SK-N-SH (cell line): ENCODE results near the gene IFNAR1. TPM values are rescaled to one million over a fixed set of nuclear protein-coding genes. Genes with fewer than 3 reads are reported as not detected.

Source experiments
- CTCF ChIA-PET: fragments of 300-600, 350-600 bp; formaldehyde crosslinking; extraction: SDS; loops from one replicate; lab custom pipeline; 2021; lab: Yijun Ruan, JAX
- POLR2A ChIA-PET: fragments of 350-600 bp; sonication (Branson Sonifier 250); formaldehyde crosslinking; extraction: SDS; loops from one replicate; lab custom pipeline; 2020; ENCODE audit warnings: antibody characterized with exemption, inconsistent platforms; lab: Yijun Ruan, JAX
- DNase-seq: peaks from one replicate; pipeline ENCODE4 v3.0.0; 2012
- H2AFZ ChIP-seq: fragments of 200-600 bp; sonication (generic); 2 replicates; pipeline ENCODE4 v1.8.1; 2016; ENCODE audit warnings: antibody characterized with exemption, mild to moderate bottlenecking, low read depth
- H3F3A ChIP-seq: fragments of 200-600 bp; sonication (generic); replicated peaks from 2 replicates; pipeline ENCODE3; 2016; ENCODE audit warnings: antibody characterized with exemption, mild to moderate bottlenecking; ENCODE audit not compliant: insufficient read depth
- H3K27ac ChIP-seq, 2 experiments: fragments of 200-500 bp in 1 of 2; fragments of 200-600 bp in 1 of 2; sonication (Bioruptor generic) in 1 of 2; sonication (generic), shearing (Covaris generic) in 1 of 2; 2 replicates each; pipeline versions ENCODE4 v1.5.1 to v1.6.1; 2014 to 2016; ENCODE audit warnings: low read depth in 2 of 2, inconsistent platforms in 1 of 2, low read length in 1 of 2, mild to moderate bottlenecking in 1 of 2, mixed read lengths in 1 of 2
- H3K27me3 ChIP-seq: fragments of 200-600 bp; sonication (generic), shearing (Covaris generic); 2 replicates; pipeline ENCODE4 v1.6.1; 2016; ENCODE audit warnings: mixed run types; ENCODE audit not compliant: insufficient read depth
- H3K36me3 ChIP-seq, 2 experiments: fragments of 200-500 bp in 1 of 2; fragments of 200-600 bp in 1 of 2; sonication (Bioruptor generic) in 1 of 2; sonication (generic) in 1 of 2; replicated peaks in 1 of 2; 2 replicates each; pipeline versions ENCODE3 to v1.5.1; 2014 to 2016; ENCODE audit warnings: low read length in 1 of 2, mild to moderate bottlenecking in 1 of 2; ENCODE audit not compliant: insufficient read depth in 2 of 2, control insufficient read depth in 1 of 2
- H3K4me1 ChIP-seq, 2 experiments: fragments of 200-500 bp in 1 of 2; fragments of 200-600 bp in 1 of 2; sonication (Bioruptor generic) in 1 of 2; sonication (generic), shearing (Covaris generic) in 1 of 2; 2 replicates each; pipeline versions ENCODE4 v1.5.1 to v1.6.1; 2014 to 2016; ENCODE audit warnings: low read depth in 1 of 2, low read length in 1 of 2, mixed run types in 1 of 2; ENCODE audit not compliant: insufficient read depth in 2 of 2, control insufficient read depth in 1 of 2
- H3K4me2 ChIP-seq: fragments of 200-600 bp; sonication (generic), shearing (Covaris generic); 2 replicates; pipeline ENCODE4 v1.6.1; 2017; ENCODE audit warnings: mixed run types
- H3K4me3 ChIP-seq, 2 experiments: fragments of 200-500 bp in 1 of 2; fragments of 200-600 bp in 1 of 2; sonication (Bioruptor generic) in 1 of 2; sonication (generic), shearing (Covaris generic) in 1 of 2; 2 replicates each; pipeline versions ENCODE4 v1.5.1 to v1.8.1; 2014 to 2016; ENCODE audit warnings: low read depth in 2 of 2, inconsistent platforms in 1 of 2, low read length in 1 of 2, mild to moderate bottlenecking in 1 of 2, mixed read lengths in 1 of 2, moderate library complexity in 1 of 2
- H3K79me2 ChIP-seq: fragments of 200-600 bp; sonication (generic); 2 replicates; pipeline ENCODE4 v1.8.1; 2017; ENCODE audit warnings: mild to moderate bottlenecking; ENCODE audit not compliant: insufficient read depth
- H3K9ac ChIP-seq: fragments of 200-600 bp; sonication (generic); 2 replicates; pipeline ENCODE4 v1.6.1; 2017; ENCODE audit warnings: mixed run types
- H3K9me2 ChIP-seq: fragments of 200-600 bp; sonication (generic); 2 replicates; pipeline ENCODE4 v1.6.1; 2017; ENCODE audit warnings: mixed run types
- H3K9me3 ChIP-seq: fragments of 200-600 bp; sonication (generic); 2 replicates; pipeline ENCODE4 v1.6.1; 2017; ENCODE audit warnings: mixed run types, mild to moderate bottlenecking, moderate library complexity
- H4K20me1 ChIP-seq: fragments of 200-600 bp; sonication (generic); 2 replicates; pipeline ENCODE4 v1.6.1; 2017; ENCODE audit warnings: mild to moderate bottlenecking, mixed run types; ENCODE audit not compliant: insufficient read depth
- ELF1 ChIP-seq: IDR thresholded peaks from 2 replicates; pipeline ENCODE4 v1.4.0; 2012
- EZH2phosphoT487 ChIP-seq: fragments of 200-600 bp; sonication (generic); IDR thresholded peaks from 2 replicates; pipeline ENCODE4 v1.6.1; 2017; ENCODE audit warnings: low read depth, mixed run types, mild to moderate bottlenecking, antibody characterized with exemption, moderate library complexity, borderline replicate concordance
- FOXM1 ChIP-seq: IDR thresholded peaks from 2 replicates; pipeline ENCODE4 v1.4.0; 2012; ENCODE audit warnings: low read depth, mild to moderate bottlenecking
- GABPA ChIP-seq: IDR thresholded peaks from 2 replicates; pipeline ENCODE4 v1.4.0; 2012; ENCODE audit warnings: low read depth, mild to moderate bottlenecking
- GATA2 ChIP-seq: sonication (generic); formaldehyde crosslinking; IDR thresholded peaks from 2 replicates; pipeline ENCODE4 v1.5.0; 2020; ENCODE audit warnings: mild to moderate bottlenecking, missing genetic modification reagents
- JUND ChIP-seq: IDR thresholded peaks from 2 replicates; pipeline ENCODE4 v1.4.0; 2012
- MXI1 ChIP-seq: IDR thresholded peaks from 2 replicates; pipeline ENCODE4 v1.6.1; 2012; ENCODE audit warnings: mild to moderate bottlenecking, low read depth, low read length, improper control_type of control experiment
- POLR2AphosphoS5 ChIP-seq: IDR thresholded peaks from 2 replicates; pipeline ENCODE4 v1.6.1; 2012; ENCODE audit warnings: low read depth, low read length
- RAD21 ChIP-seq: IDR thresholded peaks from 2 replicates; pipeline ENCODE4 v1.6.1; 2012; ENCODE audit warnings: mild to moderate bottlenecking, low read length
- RCOR1 ChIP-seq: fragments of 150-350 bp; IDR thresholded peaks from 2 replicates; pipeline ENCODE4 v1.6.1; 2017; ENCODE audit warnings: antibody characterized with exemption, low read length
- RFX5 ChIP-seq: IDR thresholded peaks from 2 replicates; pipeline ENCODE4 v1.6.1; 2012; ENCODE audit warnings: mild to moderate bottlenecking, improper control_type of control experiment, low read length
- RXRA ChIP-seq: IDR thresholded peaks from 2 replicates; pipeline ENCODE4 v1.4.0; 2012; ENCODE audit warnings: low read depth, mild to moderate bottlenecking, borderline replicate concordance
- SIN3A ChIP-seq: IDR thresholded peaks from 2 replicates; pipeline ENCODE4 v1.6.1; 2012; ENCODE audit warnings: low read depth, mild to moderate bottlenecking, low read length, moderate library complexity, borderline replicate concordance
- TAF1 ChIP-seq: IDR thresholded peaks from 2 replicates; pipeline ENCODE4 v1.6.1; 2012; ENCODE audit warnings: low read depth, mild to moderate bottlenecking, low read length, moderate library complexity, borderline replicate concordance
- TCF12 ChIP-seq: IDR thresholded peaks from 2 replicates; pipeline ENCODE4 v1.4.0; 2012
- TEAD4 ChIP-seq: IDR thresholded peaks from 2 replicates; pipeline ENCODE4 v1.4.0; 2012; ENCODE audit warnings: mild to moderate bottlenecking, borderline replicate concordance; ENCODE audit not compliant: insufficient read depth
- YY1 ChIP-seq: IDR thresholded peaks from 2 replicates; pipeline ENCODE4 v1.4.0; 2012; ENCODE audit warnings: low read depth, mild to moderate bottlenecking
- WGBS: methylation state at CpG from one replicate; pipeline ENCODE4 v1.1.6; 2017; ENCODE audit warnings: low lambda C conversion rate; 5-methylcytosine and 5-hydroxymethylcytosine counted together
- polyA plus RNA-seq, 3 experiments: library from polyadenylated mRNA; depleted of rRNA; stranded (reverse); fragments of >200 nt; gene quantifications; 2 replicates each; pipeline ENCODE4 v1.2.3, GENCODE V29; 2012
- TF ChIP-seq, protein P1 (sequence below): fragments of 200-600 bp; sonication (generic); IDR thresholded peaks from 2 replicates; pipeline ENCODE4 v1.6.1; 2017; ENCODE audit warnings: antibody characterized with exemption, mild to moderate bottlenecking, moderate library complexity
- TF ChIP-seq, protein P2 (sequence below): fragments of 150-350 bp; IDR thresholded peaks from 2 replicates; pipeline ENCODE4 v1.6.1; 2017; ENCODE audit warnings: antibody characterized with exemption, low read length, low read depth, borderline replicate concordance
- TF ChIP-seq, protein P3 (sequence below): IDR thresholded peaks from 2 replicates; pipeline ENCODE4 v1.4.0; 2012; ENCODE audit warnings: low read depth
- TF ChIP-seq, protein P4 (sequence below): IDR thresholded peaks from 2 replicates; pipeline ENCODE4 v1.4.0; 2012; ENCODE audit warnings: low read depth, borderline replicate concordance

The IFNAR1 gene
- polyA plus RNA-seq, 1 of the 3 experiments (the other 2 are of a cell fraction), result 12.2 TPM

DNA sequence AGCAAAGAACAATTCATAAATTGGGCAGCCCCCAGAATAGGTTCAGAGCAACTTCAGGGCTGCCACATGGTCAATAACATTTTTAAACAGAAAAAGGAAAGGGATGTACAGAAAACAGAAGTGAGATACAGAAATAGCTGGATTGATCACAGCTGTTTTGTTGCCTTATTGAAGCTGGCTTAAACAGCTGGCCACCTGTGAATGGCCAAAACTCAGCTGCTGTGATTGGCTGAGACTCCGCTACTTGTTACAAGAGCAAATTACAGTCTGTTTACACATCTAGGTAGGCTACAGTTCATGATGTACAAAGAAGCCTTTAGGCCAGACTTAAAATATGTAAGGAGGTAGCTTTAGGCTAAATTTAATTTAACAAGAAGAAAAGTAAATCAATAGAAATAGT, 11.6 kb upstream of the IFNAR1 start:
- no peak overlapping the region for H3K9ac ChIP-seq
- 100% methylated on average over 1 of the region's 1 CpG for WGBS
- peaks cover 7% of the 10 kb centered on the region; the same call in 1 of the 2 replicates for H3K9me3 ChIP-seq
- no peaks in the 10 kb centered on the region for H3F3A ChIP-seq
- H2AFZ ChIP-seq, result no peak overlapping the region
- no peaks in the 10 kb centered on the region for H3K9me2 ChIP-seq
- H3K36me3 ChIP-seq, result no peaks in the 10 kb centered on the region
- H3K27ac ChIP-seq, result no peak overlapping the region
- H3K4me3 ChIP-seq, result no peak overlapping the region
- no peaks in the 10 kb centered on the region for H4K20me1 ChIP-seq
- no peaks in the 10 kb centered on the region for H3K79me2 ChIP-seq
- POLR2A ChIA-PET, result no interaction called here
- H3K27me3 ChIP-seq, result peaks cover 11% of the 10 kb centered on the region; the same call in 1 of the 2 replicates
- CTCF ChIA-PET, result no interaction called here
- TF ChIP-seq, protein P1, sequence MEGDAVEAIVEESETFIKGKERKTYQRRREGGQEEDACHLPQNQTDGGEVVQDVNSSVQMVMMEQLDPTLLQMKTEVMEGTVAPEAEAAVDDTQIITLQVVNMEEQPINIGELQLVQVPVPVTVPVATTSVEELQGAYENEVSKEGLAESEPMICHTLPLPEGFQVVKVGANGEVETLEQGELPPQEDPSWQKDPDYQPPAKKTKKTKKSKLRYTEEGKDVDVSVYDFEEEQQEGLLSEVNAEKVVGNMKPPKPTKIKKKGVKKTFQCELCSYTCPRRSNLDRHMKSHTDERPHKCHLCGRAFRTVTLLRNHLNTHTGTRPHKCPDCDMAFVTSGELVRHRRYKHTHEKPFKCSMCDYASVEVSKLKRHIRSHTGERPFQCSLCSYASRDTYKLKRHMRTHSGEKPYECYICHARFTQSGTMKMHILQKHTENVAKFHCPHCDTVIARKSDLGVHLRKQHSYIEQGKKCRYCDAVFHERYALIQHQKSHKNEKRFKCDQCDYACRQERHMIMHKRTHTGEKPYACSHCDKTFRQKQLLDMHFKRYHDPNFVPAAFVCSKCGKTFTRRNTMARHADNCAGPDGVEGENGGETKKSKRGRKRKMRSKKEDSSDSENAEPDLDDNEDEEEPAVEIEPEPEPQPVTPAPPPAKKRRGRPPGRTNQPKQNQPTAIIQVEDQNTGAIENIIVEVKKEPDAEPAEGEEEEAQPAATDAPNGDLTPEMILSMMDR, result no peak
- TF ChIP-seq RFX5 (no peak), SIN3A (no peak), MXI1 (no peak), GATA2 (CRISPR knock-in tag) (no peak), TEAD4 (no peak), ELF1 (no peak), RCOR1 (no peak), YY1 (no peak), EZH2phosphoT487 (no peak)
- TF ChIP-seq, protein P2, sequence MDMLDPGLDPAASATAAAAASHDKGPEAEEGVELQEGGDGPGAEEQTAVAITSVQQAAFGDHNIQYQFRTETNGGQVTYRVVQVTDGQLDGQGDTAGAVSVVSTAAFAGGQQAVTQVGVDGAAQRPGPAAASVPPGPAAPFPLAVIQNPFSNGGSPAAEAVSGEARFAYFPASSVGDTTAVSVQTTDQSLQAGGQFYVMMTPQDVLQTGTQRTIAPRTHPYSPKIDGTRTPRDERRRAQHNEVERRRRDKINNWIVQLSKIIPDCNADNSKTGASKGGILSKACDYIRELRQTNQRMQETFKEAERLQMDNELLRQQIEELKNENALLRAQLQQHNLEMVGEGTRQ, result no peak
- TF ChIP-seq, protein P3, sequence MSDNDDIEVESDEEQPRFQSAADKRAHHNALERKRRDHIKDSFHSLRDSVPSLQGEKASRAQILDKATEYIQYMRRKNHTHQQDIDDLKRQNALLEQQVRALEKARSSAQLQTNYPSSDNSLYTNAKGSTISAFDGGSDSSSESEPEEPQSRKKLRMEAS, result no peak
- H3K4me1 ChIP-seq, result peaks cover 0 to 7% of the 10 kb centered on the region in 2 experiments; a peak in 2 of 4 replicates
- no peak overlapping the region for H3K4me2 ChIP-seq
- no peak for DNase-seq

DNA sequence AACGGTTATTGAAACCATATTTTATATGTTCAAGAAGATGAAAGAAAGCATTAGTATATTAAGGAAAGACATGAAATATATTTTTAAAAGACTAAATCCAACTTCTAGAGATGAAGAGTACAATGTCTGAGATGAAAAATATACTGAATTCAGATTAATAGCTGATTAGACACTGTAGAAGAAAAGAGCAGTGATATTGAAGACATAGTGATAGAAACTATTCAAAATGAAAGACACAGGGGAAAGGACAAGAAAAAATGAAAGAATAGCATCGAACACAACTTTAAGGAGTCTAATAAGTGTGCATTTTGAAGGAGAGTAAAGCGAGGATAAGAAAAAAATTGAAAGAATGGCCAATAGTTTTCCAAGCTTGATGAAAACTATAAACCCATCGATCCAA, 11.2 kb upstream of the IFNAR1 start:
- Histone ChIP-seq H3F3A (no peaks in the 10 kb centered on the region), H3K9me3 (peaks cover 7% of the 10 kb centered on the region; the same call in 1 of the 2 replicates), H3K4me1 (peaks cover 0 to 6% of the 10 kb centered on the region in 2 experiments; a peak in 2 of 4 replicates), H3K79me2 (no peaks in the 10 kb centered on the region), H3K9me2 (no peaks in the 10 kb centered on the region), H3K36me3 (no peaks in the 10 kb centered on the region), H4K20me1 (no peaks in the 10 kb centered on the region), H2AFZ (no peak overlapping the region), H3K4me3 (no peak overlapping the region), H3K27me3 (peaks cover 11% of the 10 kb centered on the region; the same call in 1 of the 2 replicates), H3K27ac (no peak overlapping the region), H3K9ac (no peak overlapping the region), H3K4me2 (no peak overlapping the region)
- no peak for DNase-seq
- ChIA-PET CTCF (no interaction called here), POLR2A (no interaction called here)
- WGBS, result 28% methylated on average over 4 of the region's 4 CpGs
- TF ChIP-seq RXRA (no peak), RAD21 (no peak), TAF1 (no peak), JUND (no peak), YY1 (no peak), TCF12 (no peak), GABPA (no peak), FOXM1 (no peak), POLR2AphosphoS5 (no peak)
- TF ChIP-seq, protein P1, result no peak
- TF ChIP-seq, protein P4, sequence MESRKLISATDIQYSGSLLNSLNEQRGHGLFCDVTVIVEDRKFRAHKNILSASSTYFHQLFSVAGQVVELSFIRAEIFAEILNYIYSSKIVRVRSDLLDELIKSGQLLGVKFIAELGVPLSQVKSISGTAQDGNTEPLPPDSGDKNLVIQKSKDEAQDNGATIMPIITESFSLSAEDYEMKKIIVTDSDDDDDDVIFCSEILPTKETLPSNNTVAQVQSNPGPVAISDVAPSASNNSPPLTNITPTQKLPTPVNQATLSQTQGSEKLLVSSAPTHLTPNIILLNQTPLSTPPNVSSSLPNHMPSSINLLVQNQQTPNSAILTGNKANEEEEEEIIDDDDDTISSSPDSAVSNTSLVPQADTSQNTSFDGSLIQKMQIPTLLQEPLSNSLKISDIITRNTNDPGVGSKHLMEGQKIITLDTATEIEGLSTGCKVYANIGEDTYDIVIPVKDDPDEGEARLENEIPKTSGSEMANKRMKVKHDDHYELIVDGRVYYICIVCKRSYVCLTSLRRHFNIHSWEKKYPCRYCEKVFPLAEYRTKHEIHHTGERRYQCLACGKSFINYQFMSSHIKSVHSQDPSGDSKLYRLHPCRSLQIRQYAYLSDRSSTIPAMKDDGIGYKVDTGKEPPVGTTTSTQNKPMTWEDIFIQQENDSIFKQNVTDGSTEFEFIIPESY, result no peak
- TF ChIP-seq, protein P2, result no peak
